GM12892 (cell line): ENCODE results near the gene EIF4G1.

Experiments
- POLR2A ChIP-seq: IDR thresholded peaks from 2 replicates; pipeline ENCODE4 v1.6.1; 2011; ENCODE audit warnings: low read depth, low read length, control low read depth
- POLR2AphosphoS5 ChIP-seq: IDR thresholded peaks from 2 replicates; pipeline ENCODE4 v1.6.1; 2011; ENCODE audit warnings: low read depth, low read length, control low read depth
- TAF1 ChIP-seq: IDR thresholded peaks from 2 replicates; pipeline ENCODE4 v1.6.1; 2011; ENCODE audit warnings: low read depth, mild to moderate bottlenecking, control low read depth, low read length, borderline replicate concordance

GRCh38 chr3:184300378-184300720 is 14.1 kb upstream of the EIF4G1 start:
- TF ChIP-seq POLR2A = no peak
- no peak for TF ChIP-seq POLR2AphosphoS5
- no peak for TF ChIP-seq TAF1
